ENCODE measurements around the gene CDR2. TPM values are rescaled to one million over a fixed set of nuclear protein-coding genes. Genes with fewer than 3 reads are reported as not detected.
A peak's percentile ranks its signal among the peaks of the same experiment; 100 is the strongest.
"Not testable (repeated sequence)": the region's sequence is repeated elsewhere in the genome, so short reads cannot be mapped to it uniquely, and the experiment has no call there.

Gene CDR2
- total RNA-seq, 1 donor from 2014 or later = 32.7 TPM

GRCh38 chr16:22375963-22376640 lies 1.7 kb upstream of the CDR2 start:
- no peak for DNase-seq (ENCODE audit: low spot score)

DNA sequence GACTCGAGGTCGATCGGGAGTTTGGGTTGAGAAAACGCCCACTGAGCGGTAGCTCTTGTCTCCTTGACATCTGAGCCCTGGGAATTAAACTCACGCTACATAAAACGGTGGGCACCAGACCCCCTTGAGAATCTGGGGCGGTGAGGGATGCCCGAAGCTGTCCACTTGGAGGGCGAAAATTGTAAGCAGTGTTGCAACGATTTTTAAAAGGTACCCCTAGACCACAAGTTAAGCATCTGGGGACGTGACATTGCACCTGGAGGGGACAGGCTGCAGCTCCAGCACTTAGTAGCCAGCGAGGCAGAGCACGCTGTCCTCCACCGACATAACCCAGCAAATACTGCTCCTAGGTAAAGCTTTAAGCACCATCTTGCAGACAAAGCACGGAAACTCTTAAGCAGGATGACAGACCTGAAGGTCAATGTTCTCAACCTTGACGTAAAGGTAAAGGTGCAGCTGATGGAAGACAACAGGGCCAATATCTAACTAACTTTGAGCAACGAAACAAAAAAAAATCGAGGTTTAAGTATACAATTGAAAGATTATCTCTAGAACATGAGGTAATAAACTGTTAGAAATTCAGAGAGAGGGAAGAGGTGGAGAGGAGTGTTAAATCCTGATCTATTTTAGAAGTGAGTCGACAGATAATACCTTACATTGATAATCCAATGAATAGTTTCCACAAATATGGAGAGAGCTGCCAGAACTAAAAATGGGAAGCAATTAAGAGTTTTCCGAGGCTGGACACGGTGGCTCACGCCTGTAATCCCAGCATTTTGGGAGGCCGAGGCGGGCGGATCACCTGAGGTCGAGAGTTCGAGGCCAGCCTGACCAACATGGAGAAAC lies 921 bp upstream of the CDR2 start:
- no peak for DNase-seq (ENCODE audit: low spot score)

GRCh38 chr16:22373662-22374310 lies 633 bp downstream of the CDR2 start:
- DNase-seq (ENCODE audit: low spot score) = peak; percentile 24

DNA sequence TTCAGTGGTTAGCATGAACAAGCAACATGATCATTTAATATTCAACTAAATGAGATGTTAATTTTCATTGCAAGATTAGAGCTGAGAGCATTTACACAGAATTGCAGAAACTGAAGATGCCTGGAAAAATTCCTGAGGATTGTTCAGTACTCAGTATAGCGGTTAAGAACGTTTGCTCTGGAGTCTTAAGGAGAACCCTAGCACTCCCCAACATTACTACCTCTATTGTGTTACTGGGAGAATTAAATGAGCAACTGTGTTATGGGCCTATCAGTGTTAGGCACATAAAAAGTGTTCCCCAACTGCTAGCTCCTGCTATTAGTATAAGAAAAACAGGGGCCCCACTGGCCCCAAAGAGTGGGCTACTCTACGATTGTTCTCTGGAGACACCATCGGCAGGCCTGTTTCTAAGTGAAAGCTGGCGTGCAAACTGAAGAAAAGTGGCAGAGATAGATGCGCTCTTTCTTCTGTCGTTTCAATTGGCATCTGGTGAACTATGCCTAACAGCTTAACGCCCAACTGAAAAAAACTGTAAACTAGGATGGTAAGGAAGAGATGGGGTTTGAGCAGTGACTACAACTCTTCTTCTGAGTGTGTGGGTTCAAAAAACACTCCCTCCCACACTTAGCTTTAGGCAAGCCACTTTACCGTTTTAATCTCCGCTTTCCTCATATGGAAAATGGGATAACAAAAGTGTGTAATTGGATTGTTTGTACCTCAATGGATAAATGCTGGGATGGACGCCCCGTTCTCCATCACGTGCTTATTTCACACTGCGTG lies 1.3 kb downstream of the CDR2 start:
- DNase-seq (ENCODE audit: low spot score) = no peak

- no peak for DNase-seq (ENCODE audit: low spot score)
These were observed 4.2 kb downstream of the CDR2 start for GRCh38 chr16:22370038-22370820.

- no peak for DNase-seq (ENCODE audit: low spot score)
These were observed 5.1 kb downstream of the CDR2 start for GRCh38 chr16:22369221-22369811.

DNA sequence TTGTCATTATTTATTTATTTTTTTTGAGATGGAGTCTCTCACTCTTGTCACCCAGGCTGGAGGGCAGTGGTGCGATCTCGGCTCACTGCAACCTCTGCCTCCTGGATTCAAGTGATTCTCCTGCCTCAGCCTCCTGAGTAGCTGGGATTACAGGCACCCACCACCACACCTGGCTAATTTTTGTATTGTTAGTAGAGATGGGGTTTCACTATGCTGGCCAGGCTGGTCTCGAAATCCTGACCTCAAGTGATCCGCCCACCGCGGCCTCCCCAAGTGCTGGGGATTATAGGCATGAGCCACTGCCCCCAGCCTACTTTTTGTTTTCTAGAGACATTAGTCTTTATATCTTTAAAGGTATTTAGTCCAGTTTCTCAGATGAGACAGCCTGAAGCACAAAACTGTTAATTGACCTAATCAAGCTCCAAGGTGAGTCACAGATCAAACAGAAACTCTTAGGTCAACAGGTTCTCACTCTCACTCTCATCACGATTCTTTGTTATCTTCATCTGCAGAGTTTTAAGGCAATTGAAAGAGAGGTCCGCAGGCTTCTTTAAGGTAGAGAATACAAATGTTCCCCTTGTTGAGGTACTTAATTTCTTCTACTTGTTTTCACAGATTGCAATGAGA lies 6.1 kb downstream of the CDR2 start:
- not testable (repeated sequence) for DNase-seq (ENCODE audit: low spot score)

DNA sequence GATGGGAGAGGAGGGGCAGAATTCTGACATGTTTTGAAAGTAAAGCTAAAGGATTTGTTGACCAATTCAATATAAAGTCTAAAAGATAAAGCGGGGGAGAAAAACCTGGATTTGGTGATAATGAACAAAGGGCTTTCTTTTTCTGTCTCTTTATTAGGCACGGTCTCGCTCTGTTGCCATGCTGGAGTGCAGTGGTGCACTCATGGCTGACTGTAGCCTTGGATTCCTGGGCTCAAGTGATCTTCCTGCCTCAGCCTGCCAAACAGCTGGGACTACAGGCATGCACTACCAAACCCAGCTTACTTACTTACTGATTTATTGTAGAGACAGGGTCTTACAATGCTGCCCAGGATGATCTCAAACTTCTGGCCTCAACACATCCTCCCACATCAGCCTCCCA lies 7.5 kb downstream of the CDR2 start:
- no peak for DNase-seq (ENCODE audit: low spot score)

DNA sequence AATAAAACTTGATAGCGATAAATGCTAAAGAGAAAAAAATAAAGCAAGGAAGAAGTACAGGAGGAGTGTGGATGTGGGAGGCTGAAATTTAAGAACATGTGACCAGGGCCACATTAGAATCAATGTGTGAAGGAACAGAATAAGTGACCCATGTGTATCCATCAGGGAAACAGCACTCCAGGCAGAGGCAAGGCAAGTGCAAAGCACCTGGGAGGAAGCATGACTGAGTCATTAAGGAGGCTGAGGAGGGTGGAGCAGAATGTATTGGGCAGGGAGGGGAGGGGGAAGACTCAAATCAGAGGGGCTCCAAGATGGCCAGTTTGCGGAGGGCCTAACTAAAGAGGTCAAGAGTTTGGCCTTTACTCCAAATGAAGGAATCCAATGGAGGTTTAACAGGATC lies 8.0 kb downstream of the CDR2 start:
- no peak for DNase-seq (ENCODE audit: low spot score)

- DNase-seq (ENCODE audit: low spot score) = no peak
These were observed 10.2 kb downstream of the CDR2 start for GRCh38 chr16:22364241-22364640.

GRCh38 chr16:22360963-22361659 lies 13.3 kb downstream of the CDR2 start:
- no peak for DNase-seq (ENCODE audit: low spot score)

DNA sequence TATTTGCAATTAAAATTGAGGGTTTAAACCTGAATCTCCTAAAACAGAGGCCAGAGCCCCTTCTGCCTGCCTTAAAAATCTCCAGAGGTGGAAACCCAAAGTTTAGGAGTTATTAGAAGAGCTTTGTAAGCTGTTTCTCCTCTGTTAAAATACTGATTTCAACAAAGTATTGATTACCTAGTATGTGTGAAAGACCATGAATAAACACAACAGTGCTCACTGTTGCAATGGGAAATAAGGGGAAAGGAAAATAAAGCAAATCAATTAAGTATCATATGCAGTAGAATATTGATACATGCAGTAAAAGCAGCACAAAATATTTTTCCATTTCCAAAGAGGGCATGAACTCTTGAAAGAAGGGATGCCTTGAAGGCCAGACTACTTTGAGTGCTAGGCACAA lies 14.7 kb downstream of the CDR2 start:
- DNase-seq (ENCODE audit: low spot score) = no peak

DNA sequence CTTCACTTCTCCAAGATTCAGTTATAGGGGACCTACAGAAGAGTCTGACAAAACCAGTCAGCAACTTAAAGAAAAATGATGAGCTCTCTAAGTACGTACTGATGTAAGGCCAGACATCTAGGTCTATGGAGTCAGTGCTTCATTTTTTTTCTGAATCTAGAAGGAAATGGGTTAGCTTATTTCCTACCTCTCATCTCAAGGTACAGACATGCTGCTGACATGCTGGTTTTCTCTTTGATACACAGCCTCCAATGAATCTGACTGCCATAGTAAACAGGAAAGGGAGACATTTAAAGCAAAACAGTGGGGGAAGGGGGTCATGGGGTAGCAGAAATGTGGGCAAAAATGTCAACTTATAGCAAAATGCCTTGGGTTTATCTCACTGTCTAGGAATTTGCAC lies 16.4 kb downstream of the CDR2 start:
- no peak for DNase-seq (ENCODE audit: low spot score)

DNA sequence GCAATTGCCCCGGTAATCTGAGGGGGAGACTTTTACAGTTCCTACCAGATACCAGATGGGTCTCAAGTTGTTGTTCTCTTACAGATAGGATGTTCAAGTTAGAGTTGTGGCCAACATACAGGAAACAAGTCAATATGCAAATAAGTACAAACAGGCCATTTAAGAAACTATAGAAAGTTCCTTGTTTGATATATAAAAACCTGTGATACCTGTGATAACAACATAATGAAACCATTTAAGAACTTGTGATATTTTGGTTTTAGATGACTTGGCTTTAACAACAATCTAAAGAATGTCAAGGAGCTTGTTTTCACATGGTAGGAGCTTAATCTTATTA lies 16.8 kb downstream of the CDR2 start:
- DNase-seq (ENCODE audit: low spot score) = no peak

- DNase-seq (ENCODE audit: low spot score) = no peak
These were observed 17.3 kb downstream of the CDR2 start for GRCh38 chr16:22356930-22357634.

GRCh38 chr16:22355487-22355908 lies 18.9 kb downstream of the CDR2 start:
- no peak for DNase-seq (ENCODE audit: low spot score)

GRCh38 chr16:22353933-22354541 lies 20.4 kb downstream of the CDR2 start:
- no peak for DNase-seq (ENCODE audit: low spot score)

DNA sequence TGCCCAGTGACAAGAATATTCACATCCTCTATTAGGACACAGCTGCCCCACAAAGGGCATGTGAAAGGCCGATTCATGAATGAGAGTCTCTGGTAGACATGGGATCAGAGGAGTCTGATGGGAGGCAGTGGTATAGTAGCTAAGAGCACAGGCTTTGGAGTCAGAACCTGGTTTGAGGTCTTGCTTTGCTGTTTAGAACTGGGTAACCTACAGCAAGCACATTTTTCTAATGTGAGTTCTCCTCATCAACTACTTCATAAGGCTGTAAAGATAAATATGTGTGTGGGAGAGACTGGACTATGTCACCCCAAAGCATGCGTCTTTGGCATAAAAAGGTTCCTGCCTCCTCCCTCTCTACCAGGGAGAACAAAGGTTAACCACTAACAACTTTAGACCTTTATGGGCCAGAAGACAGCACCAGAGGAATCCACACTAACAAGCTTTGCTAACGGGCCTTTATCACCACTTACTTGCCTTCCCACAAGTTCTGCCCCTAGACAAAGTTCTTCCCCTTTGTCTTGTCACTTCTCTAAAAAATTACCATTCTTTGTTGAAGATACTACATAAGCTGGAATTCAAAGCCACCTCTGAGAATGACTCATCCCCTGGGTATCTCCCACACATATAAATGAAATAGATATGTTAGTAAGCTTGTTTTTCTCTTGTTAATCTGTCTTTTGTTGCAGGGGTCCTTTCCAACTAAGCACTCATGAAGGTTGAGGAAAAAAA lies 21.1 kb downstream of the CDR2 start:
- no peak for DNase-seq (ENCODE audit: low spot score)

Measured in umbilical cord (tissue), 2 donors.